Measurements from ENCODE around the gene TCAIM. TPM values are rescaled to one million over a fixed set of nuclear protein-coding genes. Genes with fewer than 3 reads are reported as not detected.
A peak's percentile ranks its signal among the peaks of the same experiment; 100 is the strongest.

TCAIM gene
- total and polyA plus RNA-seq, 9 of the 15 experiments (the other 6 are each of a cell fraction or from before 2014, with no cell fraction given), result 19.7 to 53.3 (median 36.9) TPM

DNA sequence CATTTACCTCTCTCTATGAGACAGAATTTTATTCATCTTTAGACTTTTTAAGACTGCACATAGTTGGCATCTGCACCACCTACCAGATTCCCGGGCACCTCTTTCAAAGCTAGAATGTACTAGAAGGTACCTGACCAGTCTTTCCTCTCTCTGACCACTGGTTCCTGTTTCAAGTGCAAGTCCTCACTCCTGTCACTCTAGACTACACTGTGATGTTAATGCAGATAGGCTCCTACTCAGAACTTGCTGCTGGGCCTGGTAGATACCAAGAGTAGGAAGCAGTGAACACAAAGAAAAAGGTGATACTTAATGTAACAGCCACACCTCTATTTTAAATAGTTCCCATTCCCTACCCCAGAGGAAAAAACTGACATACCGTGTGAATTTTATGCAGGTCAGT, 8.1 kb upstream of the TCAIM start (continued):
- TF ChIP-seq, protein P1, sequence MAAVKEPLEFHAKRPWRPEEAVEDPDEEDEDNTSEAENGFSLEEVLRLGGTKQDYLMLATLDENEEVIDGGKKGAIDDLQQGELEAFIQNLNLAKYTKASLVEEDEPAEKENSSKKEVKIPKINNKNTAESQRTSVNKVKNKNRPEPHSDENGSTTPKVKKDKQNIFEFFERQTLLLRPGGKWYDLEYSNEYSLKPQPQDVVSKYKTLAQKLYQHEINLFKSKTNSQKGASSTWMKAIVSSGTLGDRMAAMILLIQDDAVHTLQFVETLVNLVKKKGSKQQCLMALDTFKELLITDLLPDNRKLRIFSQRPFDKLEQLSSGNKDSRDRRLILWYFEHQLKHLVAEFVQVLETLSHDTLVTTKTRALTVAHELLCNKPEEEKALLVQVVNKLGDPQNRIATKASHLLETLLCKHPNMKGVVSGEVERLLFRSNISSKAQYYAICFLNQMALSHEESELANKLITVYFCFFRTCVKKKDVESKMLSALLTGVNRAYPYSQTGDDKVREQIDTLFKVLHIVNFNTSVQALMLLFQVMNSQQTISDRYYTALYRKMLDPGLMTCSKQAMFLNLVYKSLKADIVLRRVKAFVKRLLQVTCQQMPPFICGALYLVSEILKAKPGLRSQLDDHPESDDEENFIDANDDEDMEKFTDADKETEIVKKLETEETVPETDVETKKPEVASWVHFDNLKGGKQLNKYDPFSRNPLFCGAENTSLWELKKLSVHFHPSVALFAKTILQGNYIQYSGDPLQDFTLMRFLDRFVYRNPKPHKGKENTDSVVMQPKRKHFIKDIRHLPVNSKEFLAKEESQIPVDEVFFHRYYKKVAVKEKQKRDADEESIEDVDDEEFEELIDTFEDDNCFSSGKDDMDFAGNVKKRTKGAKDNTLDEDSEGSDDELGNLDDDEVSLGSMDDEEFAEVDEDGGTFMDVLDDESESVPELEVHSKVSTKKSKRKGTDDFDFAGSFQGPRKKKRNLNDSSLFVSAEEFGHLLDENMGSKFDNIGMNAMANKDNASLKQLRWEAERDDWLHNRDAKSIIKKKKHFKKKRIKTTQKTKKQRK (IDR thresholded peaks at IDR 0.05; ENCODE audit: borderline replicate concordance, low read depth, low read length), result no peak
- TF ChIP-seq TEAD4 (IDR thresholded peaks at IDR 0.05; ENCODE audit: low read length) (peak; percentile 33; the same call in 1 of the 2 replicates), TEAD4 (CRISPR knock-in tag; IDR thresholded peaks at IDR 0.05; ENCODE audit: borderline replicate concordance) (no peak), ZNF3 (CRISPR knock-in tag; IDR thresholded peaks at IDR 0.05) (no peak), ZNF263 (CRISPR knock-in tag; IDR thresholded peaks at IDR 0.05; ENCODE audit: borderline replicate concordance) (no peak), SIN3A (IDR thresholded peaks at IDR 0.05; ENCODE audit: borderline replicate concordance in 2 of 2, control insufficient read depth in 1 of 2, low read depth in 2 of 2, low read length in 2 of 2) (no peak), CHCHD3 (CRISPR knock-in tag; IDR thresholded peaks at IDR 0.05) (no peak), ZNF644 (tag; IDR thresholded peaks at IDR 0.05; ENCODE audit: low read depth) (no peak), KAT7 (CRISPR knock-in tag; IDR thresholded peaks at IDR 0.05; ENCODE audit: borderline replicate concordance) (no peak), CBFA2T3 (IDR thresholded peaks at IDR 0.05) (0 out of 2 replicates have a peak, but pooled peaks have one; percentile 14), SMAD4 (CRISPR knock-in tag; conservative IDR thresholded peaks at IDR 0.05) (no peak), TCF3 (CRISPR knock-in tag; IDR thresholded peaks at IDR 0.05) (peak; percentile 8; the same call in 1 of the 2 replicates), TAL1 (IDR thresholded peaks at IDR 0.05) (peak; percentile 15; the same call in 1 of the 2 replicates), TGIF2 (CRISPR knock-in tag; IDR thresholded peaks at IDR 0.05) (no peak)
- TF ChIP-seq, protein P2, sequence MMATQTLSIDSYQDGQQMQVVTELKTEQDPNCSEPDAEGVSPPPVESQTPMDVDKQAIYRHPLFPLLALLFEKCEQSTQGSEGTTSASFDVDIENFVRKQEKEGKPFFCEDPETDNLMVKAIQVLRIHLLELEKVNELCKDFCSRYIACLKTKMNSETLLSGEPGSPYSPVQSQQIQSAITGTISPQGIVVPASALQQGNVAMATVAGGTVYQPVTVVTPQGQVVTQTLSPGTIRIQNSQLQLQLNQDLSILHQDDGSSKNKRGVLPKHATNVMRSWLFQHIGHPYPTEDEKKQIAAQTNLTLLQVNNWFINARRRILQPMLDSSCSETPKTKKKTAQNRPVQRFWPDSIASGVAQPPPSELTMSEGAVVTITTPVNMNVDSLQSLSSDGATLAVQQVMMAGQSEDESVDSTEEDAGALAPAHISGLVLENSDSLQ (IDR thresholded peaks at IDR 0.05), result peak; percentile 87
- TF ChIP-seq, protein P3, sequence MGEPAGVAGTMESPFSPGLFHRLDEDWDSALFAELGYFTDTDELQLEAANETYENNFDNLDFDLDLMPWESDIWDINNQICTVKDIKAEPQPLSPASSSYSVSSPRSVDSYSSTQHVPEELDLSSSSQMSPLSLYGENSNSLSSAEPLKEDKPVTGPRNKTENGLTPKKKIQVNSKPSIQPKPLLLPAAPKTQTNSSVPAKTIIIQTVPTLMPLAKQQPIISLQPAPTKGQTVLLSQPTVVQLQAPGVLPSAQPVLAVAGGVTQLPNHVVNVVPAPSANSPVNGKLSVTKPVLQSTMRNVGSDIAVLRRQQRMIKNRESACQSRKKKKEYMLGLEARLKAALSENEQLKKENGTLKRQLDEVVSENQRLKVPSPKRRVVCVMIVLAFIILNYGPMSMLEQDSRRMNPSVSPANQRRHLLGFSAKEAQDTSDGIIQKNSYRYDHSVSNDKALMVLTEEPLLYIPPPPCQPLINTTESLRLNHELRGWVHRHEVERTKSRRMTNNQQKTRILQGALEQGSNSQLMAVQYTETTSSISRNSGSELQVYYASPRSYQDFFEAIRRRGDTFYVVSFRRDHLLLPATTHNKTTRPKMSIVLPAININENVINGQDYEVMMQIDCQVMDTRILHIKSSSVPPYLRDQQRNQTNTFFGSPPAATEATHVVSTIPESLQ (CRISPR knock-in tag; IDR thresholded peaks at IDR 0.05), result no peak
- TF ChIP-seq, protein P4, sequence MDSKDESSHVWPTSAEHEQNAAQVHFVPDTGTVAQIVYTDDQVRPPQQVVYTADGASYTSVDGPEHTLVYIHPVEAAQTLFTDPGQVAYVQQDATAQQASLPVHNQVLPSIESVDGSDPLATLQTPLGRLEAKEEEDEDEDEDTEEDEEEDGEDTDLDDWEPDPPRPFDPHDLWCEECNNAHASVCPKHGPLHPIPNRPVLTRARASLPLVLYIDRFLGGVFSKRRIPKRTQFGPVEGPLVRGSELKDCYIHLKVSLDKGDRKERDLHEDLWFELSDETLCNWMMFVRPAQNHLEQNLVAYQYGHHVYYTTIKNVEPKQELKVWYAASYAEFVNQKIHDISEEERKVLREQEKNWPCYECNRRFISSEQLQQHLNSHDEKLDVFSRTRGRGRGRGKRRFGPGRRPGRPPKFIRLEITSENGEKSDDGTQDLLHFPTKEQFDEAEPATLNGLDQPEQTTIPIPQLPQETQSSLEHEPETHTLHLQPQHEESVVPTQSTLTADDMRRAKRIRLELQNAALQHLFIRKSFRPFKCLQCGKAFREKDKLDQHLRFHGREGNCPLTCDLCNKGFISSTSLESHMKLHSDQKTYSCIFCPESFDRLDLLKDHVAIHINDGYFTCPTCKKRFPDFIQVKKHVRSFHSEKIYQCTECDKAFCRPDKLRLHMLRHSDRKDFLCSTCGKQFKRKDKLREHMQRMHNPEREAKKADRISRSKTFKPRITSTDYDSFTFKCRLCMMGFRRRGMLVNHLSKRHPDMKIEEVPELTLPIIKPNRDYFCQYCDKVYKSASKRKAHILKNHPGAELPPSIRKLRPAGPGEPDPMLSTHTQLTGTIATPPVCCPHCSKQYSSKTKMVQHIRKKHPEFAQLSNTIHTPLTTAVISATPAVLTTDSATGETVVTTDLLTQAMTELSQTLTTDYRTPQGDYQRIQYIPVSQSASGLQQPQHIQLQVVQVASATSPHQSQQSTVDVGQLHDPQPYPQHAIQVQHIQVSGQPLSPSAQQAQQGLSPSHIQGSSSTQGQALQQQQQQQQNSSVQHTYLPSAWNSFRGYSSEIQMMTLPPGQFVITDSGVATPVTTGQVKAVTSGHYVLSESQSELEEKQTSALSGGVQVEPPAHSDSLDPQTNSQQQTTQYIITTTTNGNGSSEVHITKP (IDR thresholded peaks at IDR 0.05; ENCODE audit: partially characterized antibody), result peak; percentile 32
- TF ChIP-seq, protein P5, sequence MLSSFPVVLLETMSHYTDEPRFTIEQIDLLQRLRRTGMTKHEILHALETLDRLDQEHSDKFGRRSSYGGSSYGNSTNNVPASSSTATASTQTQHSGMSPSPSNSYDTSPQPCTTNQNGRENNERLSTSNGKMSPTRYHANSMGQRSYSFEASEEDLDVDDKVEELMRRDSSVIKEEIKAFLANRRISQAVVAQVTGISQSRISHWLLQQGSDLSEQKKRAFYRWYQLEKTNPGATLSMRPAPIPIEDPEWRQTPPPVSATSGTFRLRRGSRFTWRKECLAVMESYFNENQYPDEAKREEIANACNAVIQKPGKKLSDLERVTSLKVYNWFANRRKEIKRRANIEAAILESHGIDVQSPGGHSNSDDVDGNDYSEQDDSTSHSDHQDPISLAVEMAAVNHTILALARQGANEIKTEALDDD (IDR thresholded peaks at IDR 0.05), result peak; percentile 66

All from K562 (cell line).